Activated CD4-positive, CD25-positive, alpha-beta regulatory T cell treated with anti-CD3 and anti-CD28 coated beads, Interleukin-2, amount 50 U/mL, for 16 hours (primary cell): Measurements from ENCODE around the gene ASPHD2.

ENCODE experiments used
- DNase-seq: peaks from one replicate; pipeline ENCODE4 v3.0.0-alpha.2; 2020; ENCODE audit warnings: low read depth, low spot score

Gene ASPHD2

DNA sequence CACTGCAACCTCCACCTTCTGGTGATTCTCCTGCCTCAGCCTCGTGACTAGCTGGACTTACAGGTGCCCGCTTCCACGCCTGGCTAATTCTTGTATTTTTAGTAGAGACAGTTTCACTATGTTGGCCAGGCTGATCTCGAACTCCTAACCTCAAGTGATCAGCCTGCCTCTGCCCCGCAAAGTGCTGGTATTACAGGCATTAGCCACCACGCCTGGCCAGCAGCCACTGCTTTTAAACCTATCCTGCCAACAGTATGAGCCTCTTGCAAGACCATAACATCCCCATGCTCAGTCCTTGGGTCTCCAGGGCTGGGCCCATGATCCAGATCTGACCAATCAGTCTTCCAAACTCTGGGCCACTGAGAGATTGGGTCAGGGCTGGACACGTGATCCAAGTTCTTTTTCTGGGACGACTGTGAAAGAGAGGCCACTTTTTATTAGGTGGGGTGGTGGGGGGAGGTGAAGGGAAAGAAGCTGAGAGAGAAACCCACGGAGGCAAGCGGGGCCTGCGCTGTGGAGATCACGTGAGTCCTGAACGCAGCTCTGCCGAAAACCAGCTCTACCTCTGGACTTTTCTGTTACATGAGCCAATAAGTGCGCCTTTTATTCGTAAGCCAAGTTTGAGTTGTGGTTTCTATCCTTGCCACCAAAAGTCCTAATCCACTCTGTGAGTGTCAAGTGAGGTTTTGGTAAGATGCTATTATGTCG lies 17.9 kb downstream of the ASPHD2 start:
- DNase-seq = no peak

DNA sequence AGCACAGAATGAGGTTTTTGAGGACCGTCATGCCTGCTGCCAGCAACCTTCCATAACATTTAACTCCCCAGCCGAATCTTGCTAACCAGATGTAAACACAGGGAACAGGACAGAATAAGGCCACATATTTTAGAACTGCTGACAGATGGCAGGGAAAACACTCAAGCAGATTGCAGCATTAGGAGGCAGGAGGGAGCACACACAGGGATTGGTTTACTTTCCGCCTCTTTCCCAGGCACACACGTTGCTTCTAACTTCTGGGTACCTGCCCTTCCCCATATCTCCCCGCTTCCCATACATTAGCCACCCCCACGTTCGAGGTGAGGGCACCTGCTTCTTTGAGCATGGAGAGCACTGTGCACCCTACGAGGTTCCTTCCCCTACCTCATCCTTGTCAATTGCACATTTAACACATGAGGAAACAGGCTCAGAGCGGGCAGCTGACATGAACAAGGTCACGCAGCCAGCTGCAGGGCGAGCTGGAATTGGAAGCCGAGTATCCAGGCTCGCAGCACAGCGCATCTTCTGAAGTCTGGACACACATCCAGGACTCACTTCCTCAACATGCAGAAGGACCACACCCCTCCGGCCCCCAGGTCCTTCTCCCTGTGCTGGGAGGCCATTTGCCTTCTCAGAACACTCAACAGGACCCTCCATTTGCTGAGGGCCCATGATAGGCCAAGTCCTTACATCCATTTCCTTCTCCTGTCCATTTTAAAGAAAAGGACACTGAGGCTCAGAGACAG lies 18.7 kb downstream of the ASPHD2 start:
- DNase-seq = no peak

DNA sequence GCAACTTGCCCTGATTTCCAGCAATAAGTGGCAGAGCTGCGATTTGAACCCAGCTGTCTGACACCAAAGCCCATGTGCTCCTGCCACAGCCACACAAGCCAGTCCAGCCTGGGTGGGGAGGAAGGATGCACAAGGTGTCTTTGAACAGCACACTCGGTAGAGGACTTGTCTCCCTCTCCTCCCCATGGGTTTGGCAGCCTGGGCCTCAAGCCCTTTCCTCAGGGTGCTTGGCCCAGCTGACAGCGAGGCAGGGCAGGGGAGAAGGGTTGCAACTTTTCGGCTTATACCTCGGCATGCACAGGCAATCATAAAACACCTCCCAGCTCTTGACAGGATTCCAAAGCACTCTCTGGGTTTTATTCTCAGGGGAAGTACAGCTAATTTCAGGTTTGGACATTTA lies 19.3 kb downstream of the ASPHD2 start:
- DNase-seq = no peak

GRCh38 chr22:26448941-26449340 lies 19.9 kb downstream of the ASPHD2 start:
- no peak for DNase-seq

GRCh38 chr22:26450453-26451185 lies 21.6 kb downstream of the ASPHD2 start:
- no peak for DNase-seq

DNA sequence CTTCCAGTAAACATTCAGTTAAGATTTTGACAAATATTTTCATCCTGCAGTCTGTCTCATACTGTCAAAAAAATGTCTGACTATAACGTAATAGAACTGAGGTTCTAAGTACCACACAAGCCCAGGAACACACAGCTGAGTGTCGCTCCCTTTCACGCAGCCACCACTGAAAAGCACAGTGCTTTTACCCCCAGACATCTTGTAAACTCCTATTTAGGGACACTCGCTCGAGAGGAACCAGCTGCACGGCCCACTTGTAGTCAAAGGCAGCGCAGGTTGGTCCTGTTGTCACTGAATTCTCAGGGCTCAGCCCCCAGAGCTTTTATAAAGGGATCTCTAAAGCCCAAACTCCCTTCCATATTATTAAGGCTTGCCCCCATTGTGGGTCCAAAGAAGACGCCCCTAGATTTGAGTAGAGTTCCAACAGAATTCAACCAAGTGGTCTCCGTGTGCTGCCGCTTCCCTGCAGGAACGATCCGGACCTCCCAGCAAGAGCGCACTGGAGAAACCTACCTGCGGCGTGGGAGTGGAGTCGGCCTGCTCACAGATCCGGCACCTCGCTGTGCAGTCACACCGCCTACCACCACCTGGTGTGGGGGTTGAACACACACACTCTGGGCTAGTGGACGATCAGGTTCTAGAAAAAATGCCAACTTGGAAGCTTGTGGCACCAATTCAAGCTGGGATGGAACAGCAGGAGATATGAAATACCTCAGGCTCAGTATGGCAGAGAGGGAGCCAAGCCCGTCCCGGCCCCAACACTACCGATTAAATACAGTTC lies 23.4 kb downstream of the ASPHD2 start:
- no peak for DNase-seq

- DNase-seq = no peak
These were observed 24.2 kb downstream of the ASPHD2 start for GRCh38 chr22:26453216-26453615.

- DNase-seq = no peak
These were observed 24.9 kb downstream of the ASPHD2 start for GRCh38 chr22:26453812-26454500.

- no peak for DNase-seq
These were observed 28.7 kb downstream of the ASPHD2 start for GRCh38 chr22:26457661-26458272.

DNA sequence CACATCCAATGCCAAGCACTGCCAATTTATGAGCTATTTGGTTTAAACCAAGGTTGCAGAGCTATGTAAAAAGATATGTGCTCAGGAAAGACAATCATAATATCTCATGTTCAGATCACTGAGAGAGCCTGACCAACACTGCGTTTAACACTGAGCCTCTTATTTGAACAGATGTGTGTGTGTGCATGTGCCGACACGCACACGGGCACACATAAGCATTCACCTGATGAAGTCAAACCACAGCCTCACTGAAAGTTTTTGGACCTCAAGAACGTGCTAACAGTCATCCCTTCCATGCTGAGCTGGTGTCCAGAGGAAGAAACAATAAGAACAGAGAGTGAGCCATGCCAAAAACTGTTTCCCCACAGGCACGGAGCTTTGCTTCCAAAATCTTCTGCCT lies 31.1 kb downstream of the ASPHD2 start:
- DNase-seq = no peak

DNA sequence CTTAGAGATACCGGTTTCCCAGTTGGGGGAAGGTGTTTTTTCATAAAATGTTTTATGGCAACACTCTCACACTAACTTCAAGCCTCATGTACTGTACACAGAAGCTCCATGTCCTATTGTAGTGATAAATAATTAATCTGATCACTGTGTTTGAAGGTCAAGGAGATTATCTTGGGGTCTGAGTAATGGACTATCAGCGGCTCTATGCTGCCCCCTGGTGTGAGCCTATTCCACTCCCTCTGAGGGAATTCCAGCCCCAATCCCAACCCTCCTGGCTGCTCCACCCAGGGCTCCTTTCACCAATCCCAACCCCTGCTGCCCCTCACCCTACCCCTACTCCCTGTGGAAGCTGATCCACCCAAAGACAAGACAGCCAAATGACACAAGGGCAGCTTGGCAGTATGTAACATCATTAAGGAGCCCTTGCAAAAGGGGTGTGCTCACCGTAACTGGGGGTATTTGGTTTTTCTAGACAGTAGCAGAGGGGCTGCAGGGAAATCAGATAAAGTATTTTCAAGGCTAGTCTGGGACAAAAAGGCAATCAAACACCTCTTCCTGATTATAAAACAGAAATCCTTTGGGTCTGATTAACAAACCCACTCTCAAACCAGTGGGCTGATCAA lies 32.2 kb downstream of the ASPHD2 start:
- DNase-seq = peak; percentile 9

- no peak for DNase-seq
These were observed 33.0 kb downstream of the ASPHD2 start for GRCh38 chr22:26462051-26462450.

DNA sequence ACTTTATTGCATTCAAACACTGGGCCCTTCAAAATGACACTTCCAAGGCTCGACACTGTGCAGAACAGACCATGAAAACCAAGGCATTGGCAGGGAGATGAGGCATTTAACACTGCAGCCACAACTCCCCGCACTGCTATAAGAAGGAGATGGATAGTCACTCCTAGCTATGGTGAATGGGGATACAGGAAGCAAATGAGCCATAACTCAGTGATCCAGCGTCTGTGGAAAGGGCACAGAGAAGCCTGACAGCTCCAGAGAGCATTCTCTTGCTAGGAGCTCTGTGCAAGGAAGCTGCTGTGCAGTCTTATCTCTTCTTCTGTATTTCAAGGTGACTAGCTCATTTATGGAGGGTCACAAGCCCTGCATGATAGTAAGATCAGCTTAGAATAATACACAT lies 33.6 kb downstream of the ASPHD2 start:
- DNase-seq = no peak

DNA sequence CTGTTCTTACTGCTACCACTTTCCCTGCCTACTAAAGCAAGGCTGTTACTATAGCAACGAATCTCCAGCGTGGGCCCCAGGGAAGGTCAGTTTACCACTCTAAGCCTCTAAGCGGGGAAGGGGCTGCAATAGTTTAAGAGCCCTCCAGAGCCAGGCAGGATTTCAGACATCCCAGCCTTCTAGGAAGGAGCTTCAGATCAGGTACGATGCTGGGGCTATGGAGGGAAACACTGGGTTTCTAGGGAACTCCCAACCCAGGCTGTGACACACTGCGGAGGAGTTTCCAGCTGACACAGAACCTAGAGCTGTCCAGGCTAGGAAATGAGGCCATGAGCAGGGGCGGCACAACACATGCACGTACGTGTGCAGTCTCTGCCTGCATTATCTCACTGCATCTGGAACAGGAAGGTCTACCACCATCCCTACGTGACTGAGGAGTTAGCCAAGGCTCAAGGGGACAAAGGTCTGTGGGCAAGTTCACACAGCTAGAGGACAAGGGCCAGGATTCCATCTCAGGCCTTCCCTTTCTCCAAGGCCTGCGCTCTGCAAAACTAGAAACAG lies 34.1 kb downstream of the ASPHD2 start:
- no peak for DNase-seq

DNA sequence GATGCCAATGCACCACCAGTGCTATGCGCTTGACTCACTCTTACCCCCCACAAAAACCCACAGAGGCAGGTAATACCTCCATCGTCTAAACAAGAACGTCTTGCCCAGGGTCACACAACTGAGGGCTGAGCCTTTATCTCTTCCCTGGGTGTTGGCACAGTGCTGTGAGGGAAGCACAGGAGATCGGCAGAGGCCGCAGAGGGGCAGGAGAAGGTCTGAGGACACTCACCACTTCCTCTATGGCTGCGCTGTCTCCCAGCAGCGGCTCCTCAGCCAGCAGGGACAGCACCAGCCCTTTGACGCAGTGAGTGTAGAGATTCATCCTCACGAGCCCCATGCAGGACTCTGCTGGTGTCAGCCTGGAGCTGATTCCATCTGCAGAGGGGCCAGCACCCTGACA lies 34.6 kb downstream of the ASPHD2 start:
- DNase-seq = no peak

DNA sequence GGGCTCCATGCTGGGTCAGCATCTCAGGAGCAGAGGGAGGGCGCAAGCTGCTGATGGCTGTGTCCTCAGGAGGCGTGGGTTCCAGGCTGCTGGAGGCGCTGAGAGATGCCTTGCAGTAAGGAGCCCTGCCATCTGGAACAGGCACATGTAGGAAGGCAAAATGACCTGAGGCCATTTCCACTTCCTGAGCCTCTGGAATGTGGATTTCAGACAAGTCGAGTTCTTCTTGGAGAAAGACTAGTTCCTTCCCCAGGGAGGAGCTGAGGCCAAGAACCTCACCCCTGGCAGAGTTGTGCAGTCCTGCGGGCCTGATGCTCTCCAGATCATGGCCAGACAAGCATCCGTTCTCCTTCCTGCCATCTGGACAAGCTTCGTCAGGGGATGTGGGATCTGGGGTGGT lies 35.3 kb downstream of the ASPHD2 start:
- DNase-seq = no peak

DNA sequence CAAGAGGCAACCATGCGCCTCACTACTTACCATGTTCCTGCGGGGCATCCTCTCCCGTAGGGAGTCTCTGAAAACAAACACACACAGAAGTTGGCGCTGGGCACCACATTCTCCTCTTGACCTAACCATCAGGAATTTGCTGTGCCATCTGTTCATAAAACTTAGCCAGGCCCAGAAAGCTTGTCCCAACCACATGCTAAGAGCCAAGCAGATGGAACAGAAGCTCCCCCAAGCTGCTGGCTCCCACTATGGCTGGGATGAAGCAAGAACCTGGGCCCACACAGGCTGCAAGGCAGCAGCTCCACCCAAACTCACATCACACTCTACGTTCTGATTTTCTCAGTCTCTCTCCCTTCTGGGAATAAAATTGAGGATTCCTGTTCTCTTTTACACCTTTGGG lies 37.1 kb downstream of the ASPHD2 start:
- DNase-seq = no peak

- no peak for DNase-seq
These were observed 41.7 kb downstream of the ASPHD2 start for GRCh38 chr22:26470807-26471206.

- no peak for DNase-seq
These were observed 42.5 kb downstream of the ASPHD2 start for GRCh38 chr22:26471522-26471921.

DNA sequence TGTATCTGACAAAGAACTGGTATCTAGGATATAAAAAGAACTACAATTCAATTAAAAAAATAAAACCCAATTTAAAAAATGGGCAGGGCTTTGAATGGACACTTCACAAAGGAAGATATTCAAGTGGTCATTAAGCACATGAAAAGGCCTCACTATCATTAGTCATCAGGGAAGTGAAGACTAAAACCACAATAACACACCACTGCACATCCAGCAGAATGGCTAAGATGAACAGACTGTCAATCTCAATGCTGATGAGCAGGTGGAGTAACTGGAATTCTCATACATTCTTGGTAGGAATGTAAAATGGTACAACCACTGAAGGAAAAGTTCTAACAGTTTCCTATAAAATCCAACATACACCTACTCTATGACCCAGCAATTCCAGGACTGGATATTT lies 45.6 kb downstream of the ASPHD2 start:
- no peak for DNase-seq
